Fibroblast of lung (primary cell): ENCODE measurements around the gene L2HGDH.

Source experiments
- CTCF ChIP-seq, 2 donors: IDR thresholded peaks in 1 of 2; conservative IDR thresholded peaks in 1 of 2; 1 replicate in 1 of 2; 2 replicates in 1 of 2; pipeline ENCODE4 v1.5.1; 2011 to 2012; ENCODE audit warnings: low read length in 2 of 2, control low read depth in 1 of 2, inconsistent platforms in 1 of 2, low read depth in 1 of 2, mild to moderate bottlenecking in 1 of 2
- EZH2 ChIP-seq: IDR thresholded peaks from 2 replicates; pipeline ENCODE4 v1.5.1; 2012; ENCODE audit warnings: low read length, control low read depth, mild to moderate bottlenecking; ENCODE audit errors: missing control alignments

- TF ChIP-seq CTCF (conservative IDR thresholded peaks at IDR 0.05 in 1 of 2, IDR thresholded peaks at IDR 0.05 in 1 of 2; ENCODE audit: low read depth in 1 of 2, low read length in 2 of 2) (no peak), EZH2 (no peak)
These were observed 74.6 kb downstream of the L2HGDH start for GRCh38 chr14:50237427-50237826.
